ENCODE measurements around the gene IQCE. TPM values are rescaled to one million over a fixed set of nuclear protein-coding genes. Genes with fewer than 3 reads are reported as not detected.

IQCE gene
- total RNA-seq, 6 experiments from 2014 or later: 3.7 to 7.0 (median 4.0) TPM

- 95% methylated on average over 41 of the region's 73 CpGs for WGBS (ENCODE audit: insufficient coverage, low coverage, low lambda C conversion rate, missing lambda C conversion rate)
- Histone ChIP-seq H3K27ac (no peak overlapping the region), H3K27me3 (no peaks in the 10 kb centered on the region), H3K4me1 (no peaks in the 10 kb centered on the region), H3K36me3 (peaks cover 0 to 4% (median 0%) of the 10 kb centered on the region in 4 donors), H3K9me3 (no peaks in the 10 kb centered on the region), H3K4me3 (no peak overlapping the region)
- TF ChIP-seq POLR2A (IDR thresholded peaks at IDR 0.05): no peak
- no peak for TF ChIP-seq CTCF (IDR thresholded peaks at IDR 0.05)
- intact Hi-C loops (cut with DNase I): loop anchor here in 1 of 2 donors (10.0 kb wide), 1 partner anchor 107 kb away; the partner anchor contains the start of gene AMZ1
- no peak for ATAC-seq
- no peak for DNase-seq
Observed at GRCh38 chr7:2577914-2578680, 19.3 kb downstream of the IQCE start.

DNA sequence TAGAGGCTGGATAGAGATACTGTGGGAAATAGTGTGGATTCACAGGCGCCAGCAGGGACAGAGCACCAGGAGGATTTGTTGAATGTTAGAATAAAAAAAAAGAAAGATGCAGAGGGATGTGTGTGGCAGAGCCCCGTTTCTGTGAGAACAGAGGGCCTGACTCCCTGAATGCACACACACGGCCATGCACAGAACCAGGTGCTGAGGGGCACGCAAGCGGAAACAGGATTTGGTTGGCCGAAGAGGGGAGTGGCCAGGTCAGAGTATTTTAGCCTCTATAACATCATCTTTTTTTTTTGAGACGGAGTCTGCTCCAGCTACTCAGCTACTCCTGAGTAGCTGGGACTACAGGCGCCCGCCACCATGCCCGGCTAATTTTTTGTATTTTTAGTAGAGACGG, 21.9 kb downstream of the IQCE start:
- no peak for TF ChIP-seq POLR2A (IDR thresholded peaks at IDR 0.05)
- no peak for TF ChIP-seq CTCF (IDR thresholded peaks at IDR 0.05)
- intact Hi-C loops (cut with DNase I): no loop called here
- peaks cover 0 to 9% (median 1%) of the 10 kb centered on the region in 4 donors for H3K36me3 ChIP-seq
- no peak overlapping the region for H3K27ac ChIP-seq
- ATAC-seq (no peak), DNase-seq (no peak)
- 93% methylated on average over 9 of the region's 11 CpGs for WGBS (ENCODE audit: insufficient coverage, low coverage, low lambda C conversion rate, missing lambda C conversion rate)
- H3K4me3 ChIP-seq: no peak overlapping the region
- no peaks in the 10 kb centered on the region for H3K27me3 ChIP-seq
- H3K9me3 ChIP-seq: no peaks in the 10 kb centered on the region
- no peaks in the 10 kb centered on the region for H3K4me1 ChIP-seq

GRCh38 chr7:2582006-2582735, 23.4 kb downstream of the IQCE start:
- DNase-seq (no peak), ATAC-seq (no peak)
- no peaks in the 10 kb centered on the region for H3K9me3 ChIP-seq
- H3K4me1 ChIP-seq: no peaks in the 10 kb centered on the region
- H3K36me3 ChIP-seq: peaks cover 0 to 9% (median 1%) of the 10 kb centered on the region in 4 donors
- no peak overlapping the region for H3K27ac ChIP-seq
- no peaks in the 10 kb centered on the region for H3K27me3 ChIP-seq
- intact Hi-C loops (cut with DNase I): no loop called here
- 82% methylated on average over 6 of the region's 24 CpGs for WGBS (ENCODE audit: insufficient coverage, low coverage, low lambda C conversion rate, missing lambda C conversion rate)
- no peak overlapping the region for H3K4me3 ChIP-seq
- TF ChIP-seq POLR2A (IDR thresholded peaks at IDR 0.05): no peak
- TF ChIP-seq CTCF (IDR thresholded peaks at IDR 0.05): no peak

DNA sequence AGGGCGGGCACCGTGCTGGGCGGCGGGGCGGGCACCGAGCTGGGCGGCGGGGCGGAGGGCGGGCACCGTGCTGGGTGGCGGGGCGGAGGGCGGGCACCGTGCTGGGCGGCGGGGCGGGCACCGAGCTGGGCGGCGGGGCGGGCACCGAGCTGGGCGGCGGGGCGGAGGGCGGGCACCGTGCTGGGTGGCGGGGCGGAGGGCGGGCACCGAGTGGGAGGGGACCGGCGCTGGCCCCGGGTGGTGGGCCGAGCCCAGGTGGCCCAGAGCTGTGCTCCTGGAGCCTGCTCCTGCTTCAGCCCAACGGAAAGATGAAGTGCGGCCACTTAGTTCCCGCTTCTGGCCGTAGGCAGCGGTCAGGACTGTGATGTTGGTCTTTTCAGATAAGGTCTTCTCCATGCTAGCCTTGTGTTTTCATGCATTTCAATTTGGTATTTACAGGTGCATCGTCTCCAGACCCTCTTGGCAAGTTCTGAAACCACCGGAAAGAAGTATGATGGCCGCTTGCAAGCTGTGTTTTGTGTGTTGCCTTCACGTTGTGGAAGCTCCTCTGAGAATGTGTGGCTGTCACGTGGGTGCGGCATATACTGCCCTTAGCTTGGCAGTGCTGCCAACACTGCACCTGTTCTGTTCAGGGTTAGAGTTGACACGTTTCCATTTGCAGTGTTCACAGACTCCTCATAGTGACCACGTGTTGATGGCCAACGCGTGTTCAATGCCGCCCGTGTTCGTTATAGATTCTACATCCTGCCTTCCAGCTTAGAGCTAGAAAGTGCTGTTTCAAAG, 25.2 kb downstream of the IQCE start:
- H3K36me3 ChIP-seq: peaks cover 0 to 9% (median 1%) of the 10 kb centered on the region in 4 donors

More for the DNA sequence above, 25.2 kb downstream of the IQCE start:
- DNase-seq: no peak
- no peak overlapping the region for H3K4me3 ChIP-seq
- no peak for ATAC-seq
- H3K27ac ChIP-seq: no peak overlapping the region
- no peaks in the 10 kb centered on the region for H3K4me1 ChIP-seq
- intact Hi-C loops (cut with DNase I): no loop called here
- 97% methylated on average over 18 of the region's 54 CpGs for WGBS (ENCODE audit: insufficient coverage, low coverage, low lambda C conversion rate, missing lambda C conversion rate)
- H3K27me3 ChIP-seq: no peaks in the 10 kb centered on the region
- H3K9me3 ChIP-seq: no peaks in the 10 kb centered on the region
- TF ChIP-seq CTCF (IDR thresholded peaks at IDR 0.05) (no peak), POLR2A (IDR thresholded peaks at IDR 0.05) (no peak)
